Ovary (tissue), 9 donors: ENCODE measurements around the gene TUSC1. TPM values are rescaled to one million over a fixed set of nuclear protein-coding genes. Genes with fewer than 3 reads are reported as not detected.
A peak's percentile ranks its signal among the peaks of the same experiment; 100 is the strongest.

Experiments
- DNase-seq, 5 donors: peaks; one replicate each; pipeline ENCODE4 v3.0.0-alpha.2; 2019 to 2020
- H3K27ac ChIP-seq, 2 donors: fragments of 200-600 bp; one replicate each; pipeline versions ENCODE4 v1.5.1 to v1.8.0; 2019 to 2022
- H3K27me3 ChIP-seq: fragments of 200-600 bp; one replicate; pipeline ENCODE4 v1.8.0; 2022
- H3K36me3 ChIP-seq: fragments of 200-600 bp; sonication (generic); one replicate; pipeline ENCODE4 v1.5.1; 2019
- H3K4me1 ChIP-seq: one replicate; pipeline ENCODE4 v1.8.1; 2013; ENCODE audit warnings: mild to moderate bottlenecking, moderate library complexity; ENCODE audit not compliant: insufficient read depth
- H3K4me3 ChIP-seq: fragments of 200-600 bp; sonication (generic); one replicate; pipeline ENCODE4 v1.5.1; 2017
- H3K9me3 ChIP-seq, 2 donors: fragments of 200-600 bp in 1 of 2; sonication (generic) in 1 of 2; one replicate each; pipeline versions ENCODE4 v1.5.1 to v1.8.1; 2013 to 2019; ENCODE audit warnings: mild to moderate bottlenecking in 1 of 2, moderate library complexity in 1 of 2
- EP300 ChIP-seq: sonication (generic); formaldehyde crosslinking; IDR thresholded peaks from one replicate; pipeline ENCODE4 v1.6.1; 2017; ENCODE audit warnings: antibody characterized with exemption
- POLR2A ChIP-seq: fragments of 450-650 bp; IDR thresholded peaks from one replicate; pipeline ENCODE4 v1.6.1; 2017; ENCODE audit warnings: antibody characterized with exemption, mild to moderate bottlenecking, moderate library complexity
- WGBS, 3 donors: extraction: QIAGEN DNeasy Blood & Tissue Kit in 1 of 3; methylation state at CpG; one replicate each; pipeline versions ENCODE4 v1.1.5 to v1.1.7; 2013 to 2017; 5-methylcytosine and 5-hydroxymethylcytosine counted together
- intact Hi-C, 4 donors: fragments of 100-400 bp; cut with DNase I; formaldehyde crosslinking; loops; one replicate each; pipeline versions ENCODE4 v1.11.0 to v1.15.1; 2022 to 2023
- polyA plus RNA-seq, 2 donors: library from polyadenylated mRNA; stranded (reverse); fragments of 200-250 nt in 1 of 2; fragments of 350-450 nt in 1 of 2; fragmentation: Illumina TruSeq in 1 of 2; extraction: RNeasy Lipid Tissue Mini Kit (QIAGEN cat#74804) in 1 of 2; gene quantifications; one replicate each; pipeline ENCODE4 v1.2.3, GENCODE V29; 2013 to 2014
- total RNA-seq, 7 donors: library from RNA; depleted of rRNA in 2 of 7; stranded (reverse); fragments of >200 nt in 2 of 7; fragmentation: NEBNext Ultra II Directional in 3 of 7; extraction: Animal tissue kit (Norgen Biotek cat#: 25700) in 3 of 7; gene quantifications; one replicate each; pipeline versions ENCODE4 v1.1.0 to v1.2.4, GENCODE V29; 2016 to 2023
- TF ChIP-seq, protein P1 (sequence below), 3 donors: fragments of 450-650 bp in 2 of 3; fragments of 200-600 bp in 1 of 3; IDR thresholded peaks; one replicate each; pipeline versions ENCODE4 v1.5.1 to v1.8.0; 2016 to 2022; ENCODE audit warnings: antibody characterized with exemption in 3 of 3, mild to moderate bottlenecking in 1 of 3
- donor health status: DM: no; HTN: no; CAD: no; lungs with moderate emphysema.
- donor health status: DM: no; HTN: no; CAD: no.
- donor health status: Bipolar disorder and iron deficiency.
- donor health status: DM: yes; HTN: yes; CAD: no.
- donor health status: DM: no; HTN: no; CAD: no.
- donor health status: DM: yes; HTN: yes; CAD: no.

TUSC1 gene
- total and polyA plus RNA-seq, 9 donors: 12.0 to 35.0 (median 16.6) TPM

- Histone ChIP-seq H3K36me3 (no peaks in the 10 kb centered on the region), H3K27me3 (no peaks in the 10 kb centered on the region), H3K4me3 (no peak overlapping the region), H3K4me1 (no peaks in the 10 kb centered on the region), H3K27ac (no peak overlapping the region), H3K9me3 (no peaks in the 10 kb centered on the region)
- TF ChIP-seq, protein P1, sequence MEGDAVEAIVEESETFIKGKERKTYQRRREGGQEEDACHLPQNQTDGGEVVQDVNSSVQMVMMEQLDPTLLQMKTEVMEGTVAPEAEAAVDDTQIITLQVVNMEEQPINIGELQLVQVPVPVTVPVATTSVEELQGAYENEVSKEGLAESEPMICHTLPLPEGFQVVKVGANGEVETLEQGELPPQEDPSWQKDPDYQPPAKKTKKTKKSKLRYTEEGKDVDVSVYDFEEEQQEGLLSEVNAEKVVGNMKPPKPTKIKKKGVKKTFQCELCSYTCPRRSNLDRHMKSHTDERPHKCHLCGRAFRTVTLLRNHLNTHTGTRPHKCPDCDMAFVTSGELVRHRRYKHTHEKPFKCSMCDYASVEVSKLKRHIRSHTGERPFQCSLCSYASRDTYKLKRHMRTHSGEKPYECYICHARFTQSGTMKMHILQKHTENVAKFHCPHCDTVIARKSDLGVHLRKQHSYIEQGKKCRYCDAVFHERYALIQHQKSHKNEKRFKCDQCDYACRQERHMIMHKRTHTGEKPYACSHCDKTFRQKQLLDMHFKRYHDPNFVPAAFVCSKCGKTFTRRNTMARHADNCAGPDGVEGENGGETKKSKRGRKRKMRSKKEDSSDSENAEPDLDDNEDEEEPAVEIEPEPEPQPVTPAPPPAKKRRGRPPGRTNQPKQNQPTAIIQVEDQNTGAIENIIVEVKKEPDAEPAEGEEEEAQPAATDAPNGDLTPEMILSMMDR (IDR thresholded peaks at IDR 0.05): no peak
- TF ChIP-seq POLR2A (no peak), EP300 (no peak)
- intact Hi-C loops: no loop called here
- DNase-seq: no peak
Observed at GRCh38 chr9:25700430-25700829, 22.2 kb upstream of the TUSC1 start.

DNA sequence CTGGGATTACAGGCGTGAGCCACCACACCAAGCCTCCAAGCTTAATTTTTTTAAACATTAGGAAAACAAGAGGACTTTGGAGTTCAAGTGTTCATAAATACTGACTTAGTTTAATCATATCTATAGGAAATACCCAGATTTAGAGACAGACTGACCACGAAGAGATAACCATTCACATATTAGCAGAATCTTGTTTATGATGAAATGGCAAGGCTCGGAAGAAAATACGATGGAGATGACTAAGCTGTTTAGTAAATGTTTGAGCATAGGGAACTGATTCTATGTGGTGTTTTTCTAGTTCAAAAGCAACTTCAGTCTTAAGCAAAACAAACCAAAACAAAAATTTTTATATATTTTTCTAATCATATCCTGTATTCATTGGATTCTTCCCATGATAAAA, 13.5 kb upstream of the TUSC1 start:
- TF ChIP-seq POLR2A (no peak), EP300 (no peak)
- TF ChIP-seq, protein P1 (IDR thresholded peaks at IDR 0.05): no peak
- no peak overlapping the region for H3K27ac ChIP-seq
- no peaks in the 10 kb centered on the region for H3K4me1 ChIP-seq
- DNase-seq: no peak
- no peaks in the 10 kb centered on the region for H3K36me3 ChIP-seq
- no peaks in the 10 kb centered on the region for H3K27me3 ChIP-seq
- intact Hi-C loops: loop anchor here in 1 of 4 donors (2.0 kb wide), 1 partner anchor 29 kb away; no protein-coding TSS in a partner anchor
- H3K9me3 ChIP-seq: no peaks in the 10 kb centered on the region
- WGBS, 3 donors: 64 to 70% (median 69%) methylated on average over 4 of the region's 4 CpGs
- H3K4me3 ChIP-seq: no peak overlapping the region

GRCh38 chr9:25684321-25684720, 6.1 kb upstream of the TUSC1 start:
- H3K27ac ChIP-seq: no peak overlapping the region
- H3K9me3 ChIP-seq: no peaks in the 10 kb centered on the region
- H3K36me3 ChIP-seq: no peaks in the 10 kb centered on the region
- no peaks in the 10 kb centered on the region for H3K27me3 ChIP-seq
- DNase-seq: no peak
- TF ChIP-seq, protein P1 (IDR thresholded peaks at IDR 0.05): no peak
- no peak for TF ChIP-seq POLR2A
- H3K4me3 ChIP-seq: no peak overlapping the region
- intact Hi-C loops: no loop called here
- H3K4me1 ChIP-seq: no peaks in the 10 kb centered on the region

DNA sequence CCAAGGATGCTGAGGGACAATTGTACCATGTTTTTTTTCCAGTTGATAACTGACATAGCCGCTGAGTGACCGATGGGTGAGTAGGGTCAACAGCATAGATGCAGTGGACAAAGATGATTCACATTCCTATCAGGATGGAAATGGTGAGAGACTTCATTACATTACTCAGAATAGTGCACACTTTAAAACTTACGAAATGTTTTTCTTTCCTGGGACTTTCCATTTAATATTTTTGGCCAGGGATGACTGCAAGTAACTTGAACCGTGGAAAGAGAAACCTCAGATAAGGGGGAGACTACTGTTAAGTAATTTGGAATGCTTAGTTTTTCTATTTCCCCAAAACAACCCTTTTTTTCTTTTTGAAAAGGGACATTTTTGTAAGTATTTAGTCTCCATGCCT, 3.0 kb upstream of the TUSC1 start:
- no peak for DNase-seq
- WGBS, 3 donors: 7 to 21% (median 11%) methylated on average over 4 of the region's 4 CpGs
- TF ChIP-seq EP300 (no peak), POLR2A (no peak)
- TF ChIP-seq, protein P1 (IDR thresholded peaks at IDR 0.05): no peak
- no peaks in the 10 kb centered on the region for H3K9me3 ChIP-seq
- no peak overlapping the region for H3K4me3 ChIP-seq
- H3K36me3 ChIP-seq: no peaks in the 10 kb centered on the region
- no peaks in the 10 kb centered on the region for H3K27me3 ChIP-seq
- H3K27ac ChIP-seq: peak overlapping the region in 1 of 2 donors; percentile 37
- intact Hi-C loops: no loop called here
- H3K4me1 ChIP-seq: no peaks in the 10 kb centered on the region
